ENCODE results near the gene MAPKBP1. TPM values are rescaled to one million over a fixed set of nuclear protein-coding genes. Genes with fewer than 3 reads are reported as not detected.

The MAPKBP1 gene
- total and polyA plus RNA-seq, 9 of the 15 experiments (the other 6 are each of a cell fraction or from before 2014, with no cell fraction given) = 0.15 to 9.5 (median 4.5) TPM

DNA sequence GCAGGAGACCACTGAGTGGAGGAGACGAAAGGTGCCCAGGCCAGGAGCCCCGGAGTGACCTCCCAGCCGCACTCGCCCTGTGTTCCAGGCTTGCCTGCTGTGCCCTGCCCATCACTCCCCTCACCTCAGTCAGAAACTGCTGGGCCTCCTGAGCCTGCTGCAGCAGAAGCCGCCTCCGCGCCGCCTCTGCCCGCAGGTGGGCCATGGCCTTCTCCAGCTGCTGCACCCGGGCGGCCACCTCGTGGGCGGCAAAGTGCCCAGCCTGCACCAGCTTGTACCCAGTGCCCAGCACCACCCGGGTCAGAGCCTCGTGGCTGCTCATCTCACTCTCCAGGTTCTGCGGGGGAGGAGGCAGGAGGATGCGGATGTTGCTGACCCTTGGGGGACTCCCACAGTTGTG is 82.0 kb downstream of the MAPKBP1 start:
- Histone ChIP-seq H3K4me3 (no peak overlapping the region), H3K36me3 (ENCODE audit: control insufficient read depth, insufficient read depth, low read length) (no peaks in the 10 kb centered on the region), H3K4me1 (replicated peaks in 1 of 2; ENCODE audit: control insufficient read depth in 2 of 2, insufficient read depth in 2 of 2, low read length in 2 of 2) (peaks cover 0 to 55% of the 10 kb centered on the region in 2 experiments; a peak in 2 of 5 replicates), H3K4me2 (ENCODE audit: insufficient read depth, low read length) (no peak overlapping the region), H3K9me1 (ENCODE audit: control insufficient read depth, insufficient read depth, low read length) (no peaks in the 10 kb centered on the region), H3K9me3 (replicated peaks; ENCODE audit: control insufficient read depth, insufficient read depth, low read depth, low read length) (no peaks in the 10 kb centered on the region; the same call in 1 of the 2 replicates), H3K79me2 (ENCODE audit: control insufficient read depth, insufficient read depth, low read length) (no peaks in the 10 kb centered on the region), H2AFZ (ENCODE audit: low read depth, low read length) (no peak overlapping the region), H3K27me3 (ENCODE audit: control insufficient read depth in 2 of 2, insufficient read depth in 2 of 2, low read length in 2 of 2) (peaks cover 45 to 90% of the 10 kb centered on the region in 2 experiments; a peak in 4 of 5 replicates), H4K20me1 (replicated peaks; ENCODE audit: control insufficient read depth, insufficient read depth, low read length) (peaks cover 10% of the 10 kb centered on the region), H3K9ac (ENCODE audit: insufficient read depth in 1 of 2, low read depth in 2 of 2, low read length in 2 of 2) (no peak overlapping the region), H3K27ac (ENCODE audit: extremely low read depth, low read depth, low read length) (no peak overlapping the region)
- in situ Hi-C loops (cut with MboI) (no loop called here), intact Hi-C loops (cut with micrococcal nuclease) (no loop called here)
- ChIA-PET POLR2A (interaction anchor here (0.7 to 1.0 kb wide), 2 partner anchors 9 to 1502 kb away, joined by 3 read pairs; no protein-coding TSS in a partner anchor), CTCF (ENCODE audit: low intra/inter-chr PET ratio) (no interaction called here)
- DNase-seq (ENCODE audit: extremely low read depth in 1 of 4, low spot score in 3 of 4) = no peak
- BruUV-seq (replicated peaks) = no TSS peak
- FAIRE-seq = no peak
- ATAC-seq = no peak
- 5% methylated on average over 14 of the region's 17 CpGs for WGBS (ENCODE audit: insufficient coverage, low coverage, missing lambda C conversion rate)
- TF ChIP-seq KLF10 (CRISPR knock-in tag; IDR thresholded peaks at IDR 0.05) (no peak), FOXJ2 (tag; IDR thresholded peaks at IDR 0.05) (no peak), ZNF174 (CRISPR knock-in tag; IDR thresholded peaks at IDR 0.05) (no peak), PTTG1 (tag; IDR thresholded peaks at IDR 0.05; ENCODE audit: low read depth) (no peak), TRIM28 (IDR thresholded peaks at IDR 0.05) (no peak), ZNF197 (CRISPR knock-in tag; IDR thresholded peaks at IDR 0.05; ENCODE audit: low read depth) (no peak), TAF1 (IDR thresholded peaks at IDR 0.05; ENCODE audit: control insufficient read depth, extremely low read depth, insufficient read depth, low read length, severe bottlenecking) (no peak)
- TF ChIP-seq, protein P1, sequence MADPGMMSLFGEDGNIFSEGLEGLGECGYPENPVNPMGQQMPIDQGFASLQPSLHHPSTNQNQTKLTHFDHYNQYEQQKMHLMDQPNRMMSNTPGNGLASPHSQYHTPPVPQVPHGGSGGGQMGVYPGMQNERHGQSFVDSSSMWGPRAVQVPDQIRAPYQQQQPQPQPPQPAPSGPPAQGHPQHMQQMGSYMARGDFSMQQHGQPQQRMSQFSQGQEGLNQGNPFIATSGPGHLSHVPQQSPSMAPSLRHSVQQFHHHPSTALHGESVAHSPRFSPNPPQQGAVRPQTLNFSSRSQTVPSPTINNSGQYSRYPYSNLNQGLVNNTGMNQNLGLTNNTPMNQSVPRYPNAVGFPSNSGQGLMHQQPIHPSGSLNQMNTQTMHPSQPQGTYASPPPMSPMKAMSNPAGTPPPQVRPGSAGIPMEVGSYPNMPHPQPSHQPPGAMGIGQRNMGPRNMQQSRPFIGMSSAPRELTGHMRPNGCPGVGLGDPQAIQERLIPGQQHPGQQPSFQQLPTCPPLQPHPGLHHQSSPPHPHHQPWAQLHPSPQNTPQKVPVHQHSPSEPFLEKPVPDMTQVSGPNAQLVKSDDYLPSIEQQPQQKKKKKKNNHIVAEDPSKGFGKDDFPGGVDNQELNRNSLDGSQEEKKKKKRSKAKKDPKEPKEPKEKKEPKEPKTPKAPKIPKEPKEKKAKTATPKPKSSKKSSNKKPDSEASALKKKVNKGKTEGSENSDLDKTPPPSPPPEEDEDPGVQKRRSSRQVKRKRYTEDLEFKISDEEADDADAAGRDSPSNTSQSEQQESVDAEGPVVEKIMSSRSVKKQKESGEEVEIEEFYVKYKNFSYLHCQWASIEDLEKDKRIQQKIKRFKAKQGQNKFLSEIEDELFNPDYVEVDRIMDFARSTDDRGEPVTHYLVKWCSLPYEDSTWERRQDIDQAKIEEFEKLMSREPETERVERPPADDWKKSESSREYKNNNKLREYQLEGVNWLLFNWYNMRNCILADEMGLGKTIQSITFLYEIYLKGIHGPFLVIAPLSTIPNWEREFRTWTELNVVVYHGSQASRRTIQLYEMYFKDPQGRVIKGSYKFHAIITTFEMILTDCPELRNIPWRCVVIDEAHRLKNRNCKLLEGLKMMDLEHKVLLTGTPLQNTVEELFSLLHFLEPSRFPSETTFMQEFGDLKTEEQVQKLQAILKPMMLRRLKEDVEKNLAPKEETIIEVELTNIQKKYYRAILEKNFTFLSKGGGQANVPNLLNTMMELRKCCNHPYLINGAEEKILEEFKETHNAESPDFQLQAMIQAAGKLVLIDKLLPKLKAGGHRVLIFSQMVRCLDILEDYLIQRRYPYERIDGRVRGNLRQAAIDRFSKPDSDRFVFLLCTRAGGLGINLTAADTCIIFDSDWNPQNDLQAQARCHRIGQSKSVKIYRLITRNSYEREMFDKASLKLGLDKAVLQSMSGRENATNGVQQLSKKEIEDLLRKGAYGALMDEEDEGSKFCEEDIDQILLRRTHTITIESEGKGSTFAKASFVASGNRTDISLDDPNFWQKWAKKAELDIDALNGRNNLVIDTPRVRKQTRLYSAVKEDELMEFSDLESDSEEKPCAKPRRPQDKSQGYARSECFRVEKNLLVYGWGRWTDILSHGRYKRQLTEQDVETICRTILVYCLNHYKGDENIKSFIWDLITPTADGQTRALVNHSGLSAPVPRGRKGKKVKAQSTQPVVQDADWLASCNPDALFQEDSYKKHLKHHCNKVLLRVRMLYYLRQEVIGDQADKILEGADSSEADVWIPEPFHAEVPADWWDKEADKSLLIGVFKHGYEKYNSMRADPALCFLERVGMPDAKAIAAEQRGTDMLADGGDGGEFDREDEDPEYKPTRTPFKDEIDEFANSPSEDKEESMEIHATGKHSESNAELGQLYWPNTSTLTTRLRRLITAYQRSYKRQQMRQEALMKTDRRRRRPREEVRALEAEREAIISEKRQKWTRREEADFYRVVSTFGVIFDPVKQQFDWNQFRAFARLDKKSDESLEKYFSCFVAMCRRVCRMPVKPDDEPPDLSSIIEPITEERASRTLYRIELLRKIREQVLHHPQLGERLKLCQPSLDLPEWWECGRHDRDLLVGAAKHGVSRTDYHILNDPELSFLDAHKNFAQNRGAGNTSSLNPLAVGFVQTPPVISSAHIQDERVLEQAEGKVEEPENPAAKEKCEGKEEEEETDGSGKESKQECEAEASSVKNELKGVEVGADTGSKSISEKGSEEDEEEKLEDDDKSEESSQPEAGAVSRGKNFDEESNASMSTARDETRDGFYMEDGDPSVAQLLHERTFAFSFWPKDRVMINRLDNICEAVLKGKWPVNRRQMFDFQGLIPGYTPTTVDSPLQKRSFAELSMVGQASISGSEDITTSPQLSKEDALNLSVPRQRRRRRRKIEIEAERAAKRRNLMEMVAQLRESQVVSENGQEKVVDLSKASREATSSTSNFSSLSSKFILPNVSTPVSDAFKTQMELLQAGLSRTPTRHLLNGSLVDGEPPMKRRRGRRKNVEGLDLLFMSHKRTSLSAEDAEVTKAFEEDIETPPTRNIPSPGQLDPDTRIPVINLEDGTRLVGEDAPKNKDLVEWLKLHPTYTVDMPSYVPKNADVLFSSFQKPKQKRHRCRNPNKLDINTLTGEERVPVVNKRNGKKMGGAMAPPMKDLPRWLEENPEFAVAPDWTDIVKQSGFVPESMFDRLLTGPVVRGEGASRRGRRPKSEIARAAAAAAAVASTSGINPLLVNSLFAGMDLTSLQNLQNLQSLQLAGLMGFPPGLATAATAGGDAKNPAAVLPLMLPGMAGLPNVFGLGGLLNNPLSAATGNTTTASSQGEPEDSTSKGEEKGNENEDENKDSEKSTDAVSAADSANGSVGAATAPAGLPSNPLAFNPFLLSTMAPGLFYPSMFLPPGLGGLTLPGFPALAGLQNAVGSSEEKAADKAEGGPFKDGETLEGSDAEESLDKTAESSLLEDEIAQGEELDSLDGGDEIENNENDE (IDR thresholded peaks at IDR 0.05; ENCODE audit: low read depth, low read length) = no peak

Data from K562 (cell line).